DND-41 (cell line): ENCODE measurements around the gene TASOR.

Source experiments
- ATAC-seq: fragments of 200-7000 bp; cut with Tn5 transposase; 3 replicates; pipeline ENCODE4 v1.9.1; 2021; ENCODE audit warnings: low read depth; ENCODE audit not compliant: insufficient read depth
- DNase-seq: peaks from one replicate; pipeline ENCODE4 v3.0.0-alpha.2; 2020
- H2AFZ ChIP-seq: 2 replicates; pipeline ENCODE4 v1.6.0; 2012; ENCODE audit warnings: low read depth, low read length
- H3K27ac ChIP-seq: 2 replicates; pipeline ENCODE4 v1.5.1; 2012; ENCODE audit warnings: low read length, inconsistent platforms
- H3K27me3 ChIP-seq: fragments of 200-600 bp; sonication (generic); 2 replicates; pipeline ENCODE4 v1.6.0; 2012; ENCODE audit warnings: low read length, mild to moderate bottlenecking, inconsistent platforms; ENCODE audit not compliant: insufficient read depth, poor library complexity
- H3K36me3 ChIP-seq: 2 replicates; pipeline ENCODE4 v1.5.1; 2012; ENCODE audit warnings: low read length, inconsistent platforms; ENCODE audit not compliant: insufficient read depth
- H3K4me1 ChIP-seq: 2 replicates; pipeline ENCODE4 v1.5.1; 2012; ENCODE audit warnings: mild to moderate bottlenecking, low read length; ENCODE audit not compliant: insufficient read depth
- H3K4me2 ChIP-seq: 2 replicates; pipeline ENCODE4 v1.6.0; 2012; ENCODE audit warnings: mild to moderate bottlenecking, moderate library complexity, low read length, inconsistent platforms; ENCODE audit not compliant: insufficient read depth
- H3K4me3 ChIP-seq, 2 experiments: fragments of 200-600 bp in 1 of 2; shearing (Covaris generic) in 1 of 2; 2 replicates each; pipeline ENCODE4 v1.5.1; 2012 to 2016; ENCODE audit warnings: inconsistent platforms in 2 of 2, low read length in 2 of 2, mild to moderate bottlenecking in 2 of 2, low read depth in 1 of 2, moderate library complexity in 1 of 2
- H3K79me2 ChIP-seq: 2 replicates; pipeline ENCODE4 v1.6.0; 2012; ENCODE audit warnings: low read length, inconsistent platforms; ENCODE audit not compliant: insufficient read depth
- H3K9ac ChIP-seq: 2 replicates; pipeline ENCODE4 v1.6.0; 2012; ENCODE audit warnings: low read depth, mild to moderate bottlenecking, inconsistent platforms, low read length, moderate library complexity
- H3K9me3 ChIP-seq: 2 replicates; pipeline ENCODE4 v1.5.1; 2012; ENCODE audit warnings: low read length, moderate library complexity, mild to moderate bottlenecking, inconsistent platforms; ENCODE audit not compliant: insufficient read depth, severe bottlenecking
- H4K20me1 ChIP-seq: 2 replicates; pipeline ENCODE4 v1.6.0; 2012; ENCODE audit warnings: low read length; ENCODE audit not compliant: insufficient read depth
- CTCF ChIP-seq: IDR thresholded peaks from 2 replicates; pipeline ENCODE4 v1.5.1; 2012; ENCODE audit warnings: borderline replicate concordance, low read length, moderate library complexity, mild to moderate bottlenecking; ENCODE audit not compliant: poor library complexity, severe bottlenecking; ENCODE audit errors: extremely low read depth
- EZH2 ChIP-seq: IDR thresholded peaks from 3 replicates; pipeline ENCODE4 v1.6.1; 2012; ENCODE audit warnings: borderline replicate concordance, low read depth, mild to moderate bottlenecking, moderate library complexity, low read length, inconsistent platforms; ENCODE audit not compliant: severe bottlenecking

Gene TASOR

GRCh38 chr3:56684029-56684428, 964 bp upstream of the TASOR start:
- H4K20me1 ChIP-seq = no peaks in the 10 kb centered on the region; the same call in 1 of the 2 replicates
- DNase-seq = no peak
- no peak overlapping the region for H3K4me2 ChIP-seq
- H3K4me3 ChIP-seq = no peak overlapping the region
- TF ChIP-seq EZH2 (no peak), CTCF (no peak)
- peaks cover 19% of the 10 kb centered on the region for H3K36me3 ChIP-seq
- H3K9ac ChIP-seq = no peak overlapping the region
- no peaks in the 10 kb centered on the region for H3K27me3 ChIP-seq
- H3K79me2 ChIP-seq = peaks cover 42% of the 10 kb centered on the region
- H3K27ac ChIP-seq = no peak overlapping the region
- H3K9me3 ChIP-seq = peaks cover 5% of the 10 kb centered on the region
- H3K4me1 ChIP-seq = peaks cover 40% of the 10 kb centered on the region
- ATAC-seq = no peak
- H2AFZ ChIP-seq = no peak overlapping the region

- DNase-seq (peak; percentile 83), ATAC-seq (peak; percentile 74)
- H4K20me1 ChIP-seq = peaks cover 5% of the 10 kb centered on the region; the same call in 1 of the 2 replicates
- peaks cover 50% of the 10 kb centered on the region for H3K4me1 ChIP-seq
- H3K4me3 ChIP-seq = peak overlapping the region; percentile 87 to 98
- peaks cover 24% of the 10 kb centered on the region for H3K36me3 ChIP-seq
- H3K4me2 ChIP-seq = peak overlapping the region; percentile 75
- H3K9me3 ChIP-seq = peaks cover 5% of the 10 kb centered on the region
- H3K27me3 ChIP-seq = no peaks in the 10 kb centered on the region
- peaks cover 57% of the 10 kb centered on the region for H3K79me2 ChIP-seq
- H3K27ac ChIP-seq = peak overlapping the region; percentile 100
- peak overlapping the region; percentile 89 for H2AFZ ChIP-seq
- peak overlapping the region; percentile 100 for H3K9ac ChIP-seq
- TF ChIP-seq CTCF (peak; percentile 26), EZH2 (no peak)
Measured at GRCh38 chr3:56682462-56683121, 473 bp downstream of the TASOR start.

GRCh38 chr3:56681984-56682461, 1.0 kb downstream of the TASOR start:
- H3K4me2 ChIP-seq = peak overlapping the region; percentile 75
- no peaks in the 10 kb centered on the region for H3K27me3 ChIP-seq
- H3K4me1 ChIP-seq = peaks cover 55% of the 10 kb centered on the region
- H4K20me1 ChIP-seq = peaks cover 10% of the 10 kb centered on the region; the same call in 1 of the 2 replicates
- peaks cover 62% of the 10 kb centered on the region for H3K79me2 ChIP-seq
- H2AFZ ChIP-seq = peak overlapping the region; percentile 89
- DNase-seq (no peak), ATAC-seq (peak; percentile 71)
- H3K27ac ChIP-seq = peak overlapping the region; percentile 100
- peaks cover 29% of the 10 kb centered on the region for H3K36me3 ChIP-seq
- peaks cover 5% of the 10 kb centered on the region for H3K9me3 ChIP-seq
- TF ChIP-seq CTCF (no peak), EZH2 (no peak)
- H3K9ac ChIP-seq = peak overlapping the region; percentile 100
- peak overlapping the region; percentile 87 to 98 for H3K4me3 ChIP-seq
